Measurements from ENCODE around the gene PHTF1.
A peak's percentile ranks its signal among the peaks of the same experiment; 100 is the strongest.

PHTF1 gene

GRCh38 chr1:113683384-113684152, 75.7 kb downstream of the PHTF1 start:
- H3K27me3 ChIP-seq (replicated peaks in 2 of 5; ENCODE audit: control insufficient read depth in 4 of 5, insufficient read depth in 5 of 5, low read length in 4 of 5) = no peaks in the 10 kb centered on the region
- no peak overlapping the region for H3K27ac ChIP-seq (ENCODE audit: insufficient read depth in 1 of 2, low read depth in 1 of 2, low read length in 2 of 2, poor library complexity in 1 of 2, severe bottlenecking in 2 of 2)
- 66% methylated on average over 7 of the region's 8 CpGs for WGBS (ENCODE audit: insufficient coverage)
- H3K4me3 ChIP-seq (ENCODE audit: control insufficient read depth in 1 of 7, extremely low read depth in 1 of 7, insufficient read depth in 4 of 7, low read depth in 2 of 7, low read length in 6 of 7) = no peak overlapping the region
- peaks cover 0 to 4% (median 0%) of the 10 kb centered on the region in 4 experiments for H3K36me3 ChIP-seq (ENCODE audit: control insufficient read depth in 4 of 4, insufficient read depth in 4 of 4, low read length in 3 of 4)
- DNase-seq = no peak
- ChIA-PET CTCF (no interaction called here), POLR2A (interaction anchor here (0.7 kb wide), 1 partner anchor 418 kb away, joined by 3 read pairs; no protein-coding TSS in a partner anchor)
- H3K4me1 ChIP-seq (ENCODE audit: control extremely low read depth in 1 of 4, control insufficient read depth in 4 of 4, insufficient read depth in 4 of 4, low read length in 3 of 4) = no peaks in the 10 kb centered on the region
- no peaks in the 10 kb centered on the region for H3K9me3 ChIP-seq (ENCODE audit: control extremely low read depth in 1 of 5, control insufficient read depth in 4 of 5, insufficient read depth in 2 of 5, low read depth in 1 of 5, low read length in 4 of 5)

GRCh38 chr1:113681596-113682337, 77.5 kb downstream of the PHTF1 start:
- Histone ChIP-seq H3K9me3 (ENCODE audit: control extremely low read depth in 1 of 5, control insufficient read depth in 4 of 5, insufficient read depth in 2 of 5, low read depth in 1 of 5, low read length in 4 of 5) (no peaks in the 10 kb centered on the region), H3K27me3 (replicated peaks in 2 of 5; ENCODE audit: control insufficient read depth in 4 of 5, insufficient read depth in 5 of 5, low read length in 4 of 5) (no peaks in the 10 kb centered on the region), H3K4me1 (ENCODE audit: control extremely low read depth in 1 of 4, control insufficient read depth in 4 of 4, insufficient read depth in 4 of 4, low read length in 3 of 4) (no peaks in the 10 kb centered on the region), H3K36me3 (ENCODE audit: control insufficient read depth in 4 of 4, insufficient read depth in 4 of 4, low read length in 3 of 4) (peaks cover 0 to 4% (median 0%) of the 10 kb centered on the region in 4 experiments), H3K4me3 (ENCODE audit: control insufficient read depth in 1 of 7, extremely low read depth in 1 of 7, insufficient read depth in 4 of 7, low read depth in 2 of 7, low read length in 6 of 7) (no peak overlapping the region), H3K27ac (ENCODE audit: insufficient read depth in 1 of 2, low read depth in 1 of 2, low read length in 2 of 2, poor library complexity in 1 of 2, severe bottlenecking in 2 of 2) (no peak overlapping the region)
- POLR2A ChIA-PET = no interaction called here
- 96% methylated on average over 3 of the region's 7 CpGs for whole genome bisulfite sequencing (ENCODE audit: insufficient coverage)
- CTCF ChIA-PET = no interaction called here
- no peak for DNase-seq

GRCh38 chr1:113678159-113678469, 81.2 kb downstream of the PHTF1 start:
- DNase-seq = no peak
- no peak overlapping the region for H3K4me3 ChIP-seq (ENCODE audit: control insufficient read depth in 1 of 7, extremely low read depth in 1 of 7, insufficient read depth in 4 of 7, low read depth in 2 of 7, low read length in 6 of 7)
- H3K27ac ChIP-seq (ENCODE audit: insufficient read depth in 1 of 2, low read depth in 1 of 2, low read length in 2 of 2, poor library complexity in 1 of 2, severe bottlenecking in 2 of 2) = no peak overlapping the region
- POLR2A ChIA-PET = no interaction called here
- CTCF ChIA-PET = interaction anchor here (0.6 to 6.1 kb wide), 2 partner anchors 537 to 789 kb away, joined by 3 to 32 read pairs; no protein-coding TSS in a partner anchor
- H3K36me3 ChIP-seq (ENCODE audit: control insufficient read depth in 4 of 4, insufficient read depth in 4 of 4, low read length in 3 of 4) = no peaks in the 10 kb centered on the region
- H3K27me3 ChIP-seq (replicated peaks in 2 of 5; ENCODE audit: control insufficient read depth in 4 of 5, insufficient read depth in 5 of 5, low read length in 4 of 5) = no peaks in the 10 kb centered on the region
- no peaks in the 10 kb centered on the region for H3K9me3 ChIP-seq (ENCODE audit: control extremely low read depth in 1 of 5, control insufficient read depth in 4 of 5, insufficient read depth in 2 of 5, low read depth in 1 of 5, low read length in 4 of 5)
- no peaks in the 10 kb centered on the region for H3K4me1 ChIP-seq (ENCODE audit: control extremely low read depth in 1 of 4, control insufficient read depth in 4 of 4, insufficient read depth in 4 of 4, low read length in 3 of 4)

- CTCF ChIA-PET = interaction anchor here (0.6 to 6.1 kb wide), 2 partner anchors 537 to 789 kb away, joined by 3 to 32 read pairs; no protein-coding TSS in a partner anchor
- 99% methylated on average over 6 of the region's 7 CpGs for WGBS (ENCODE audit: insufficient coverage)
- H3K27ac ChIP-seq (ENCODE audit: insufficient read depth in 1 of 2, low read depth in 1 of 2, low read length in 2 of 2, poor library complexity in 1 of 2, severe bottlenecking in 2 of 2) = no peak overlapping the region
- POLR2A ChIA-PET = no interaction called here
- peak; percentile 61 to 77 (median 76) for DNase-seq
- no peak overlapping the region for H3K4me3 ChIP-seq (ENCODE audit: control insufficient read depth in 1 of 7, extremely low read depth in 1 of 7, insufficient read depth in 4 of 7, low read depth in 2 of 7, low read length in 6 of 7)
- no peaks in the 10 kb centered on the region for H3K27me3 ChIP-seq (replicated peaks in 2 of 5; ENCODE audit: control insufficient read depth in 4 of 5, insufficient read depth in 5 of 5, low read length in 4 of 5)
- no peaks in the 10 kb centered on the region for H3K36me3 ChIP-seq (ENCODE audit: control insufficient read depth in 4 of 4, insufficient read depth in 4 of 4, low read length in 3 of 4)
- H3K9me3 ChIP-seq (ENCODE audit: control extremely low read depth in 1 of 5, control insufficient read depth in 4 of 5, insufficient read depth in 2 of 5, low read depth in 1 of 5, low read length in 4 of 5) = no peaks in the 10 kb centered on the region
- no peaks in the 10 kb centered on the region for H3K4me1 ChIP-seq (ENCODE audit: control extremely low read depth in 1 of 4, control insufficient read depth in 4 of 4, insufficient read depth in 4 of 4, low read length in 3 of 4)
Observed at GRCh38 chr1:113677250-113678158, 81.8 kb downstream of the PHTF1 start.

- ChIA-PET POLR2A (no interaction called here), CTCF (interaction anchor here (0.8 to 6.1 kb wide), 4 partner anchors 9 to 600 kb away, joined by 3 to 32 read pairs (median 3); no protein-coding TSS in a partner anchor)
- 96% methylated on average over 3 of the region's 5 CpGs for WGBS (ENCODE audit: insufficient coverage)
- Histone ChIP-seq H3K27ac (ENCODE audit: insufficient read depth in 1 of 2, low read depth in 1 of 2, low read length in 2 of 2, poor library complexity in 1 of 2, severe bottlenecking in 2 of 2) (no peak overlapping the region), H3K4me1 (ENCODE audit: control extremely low read depth in 1 of 4, control insufficient read depth in 4 of 4, insufficient read depth in 4 of 4, low read length in 3 of 4) (no peaks in the 10 kb centered on the region), H3K9me3 (ENCODE audit: control extremely low read depth in 1 of 5, control insufficient read depth in 4 of 5, insufficient read depth in 2 of 5, low read depth in 1 of 5, low read length in 4 of 5) (no peaks in the 10 kb centered on the region), H3K4me3 (ENCODE audit: control insufficient read depth in 1 of 7, extremely low read depth in 1 of 7, insufficient read depth in 4 of 7, low read depth in 2 of 7, low read length in 6 of 7) (no peak overlapping the region), H3K27me3 (replicated peaks in 2 of 5; ENCODE audit: control insufficient read depth in 4 of 5, insufficient read depth in 5 of 5, low read length in 4 of 5) (no peaks in the 10 kb centered on the region), H3K36me3 (ENCODE audit: control insufficient read depth in 4 of 4, insufficient read depth in 4 of 4, low read length in 3 of 4) (peaks cover 0 to 2% (median 0%) of the 10 kb centered on the region in 4 experiments)
- DNase-seq = no peak
Observed at GRCh38 chr1:113676524-113676923, 82.8 kb downstream of the PHTF1 start.

GRCh38 chr1:113675302-113675701, 84.0 kb downstream of the PHTF1 start:
- POLR2A ChIA-PET = no interaction called here
- H3K27ac ChIP-seq (ENCODE audit: insufficient read depth in 1 of 2, low read depth in 1 of 2, low read length in 2 of 2, poor library complexity in 1 of 2, severe bottlenecking in 2 of 2) = no peak overlapping the region
- H3K4me1 ChIP-seq (ENCODE audit: control extremely low read depth in 1 of 4, control insufficient read depth in 4 of 4, insufficient read depth in 4 of 4, low read length in 3 of 4) = no peaks in the 10 kb centered on the region
- H3K4me3 ChIP-seq (ENCODE audit: control insufficient read depth in 1 of 7, extremely low read depth in 1 of 7, insufficient read depth in 4 of 7, low read depth in 2 of 7, low read length in 6 of 7) = no peak overlapping the region
- whole genome bisulfite sequencing (ENCODE audit: insufficient coverage) = 100% methylated on average over 2 of the region's 2 CpGs
- H3K27me3 ChIP-seq (replicated peaks in 2 of 5; ENCODE audit: control insufficient read depth in 4 of 5, insufficient read depth in 5 of 5, low read length in 4 of 5) = no peaks in the 10 kb centered on the region
- no peaks in the 10 kb centered on the region for H3K9me3 ChIP-seq (ENCODE audit: control extremely low read depth in 1 of 5, control insufficient read depth in 4 of 5, insufficient read depth in 2 of 5, low read depth in 1 of 5, low read length in 4 of 5)
- no peak for DNase-seq
- CTCF ChIA-PET = interaction anchor here (0.7 to 6.1 kb wide), 4 partner anchors 24 to 903 kb away, joined by 3 to 32 read pairs (median 4); no protein-coding TSS in a partner anchor
- peaks cover 0 to 2% (median 0%) of the 10 kb centered on the region in 4 experiments for H3K36me3 ChIP-seq (ENCODE audit: control insufficient read depth in 4 of 4, insufficient read depth in 4 of 4, low read length in 3 of 4)
